ENCODE measurements around the gene TMPRSS5. TPM values are rescaled to one million over a fixed set of nuclear protein-coding genes. Genes with fewer than 3 reads are reported as not detected.

TMPRSS5 gene
- total and polyA plus RNA-seq, 10 donors = 0.42 to 1.7 (median 0.71) TPM

DNA sequence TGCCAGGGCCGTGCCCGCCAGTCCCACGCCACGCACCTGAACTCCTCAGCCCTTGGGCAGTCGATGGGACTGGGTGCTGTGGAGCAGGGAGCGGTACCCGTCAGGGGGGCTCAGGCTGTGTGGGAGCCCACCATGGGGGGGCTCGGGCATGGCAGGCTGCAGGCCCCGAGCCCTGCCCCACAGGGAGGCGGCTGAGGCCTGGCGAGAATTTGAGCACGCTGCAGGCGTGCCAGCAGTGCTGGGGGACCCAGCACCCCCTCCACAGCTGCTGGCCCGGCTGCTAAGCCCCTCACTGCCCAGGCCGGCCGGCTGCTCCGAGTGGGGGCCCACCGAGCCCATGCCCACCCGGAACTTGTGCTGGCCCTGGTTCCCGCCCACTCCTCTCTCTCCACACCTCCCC is 56.8 kb downstream of the TMPRSS5 start:
- no peak overlapping the region for H3K27ac ChIP-seq
- intact Hi-C loops (cut with DNase I; ENCODE audit: low total_unique reads) = no loop called here
- no peaks in the 10 kb centered on the region for H3K4me1 ChIP-seq
- DNase-seq = no peak
- no peaks in the 10 kb centered on the region for H3K36me3 ChIP-seq
- peaks cover 0 to 23% (median 6%) of the 10 kb centered on the region in 8 donors for H3K9me3 ChIP-seq
- 72 to 93% (median 89%) methylated on average over 2 to 20 of the region's 20 CpGs for WGBS, 5 donors
- H3K4me3 ChIP-seq = no peak overlapping the region
- H3K27me3 ChIP-seq (replicated peaks in 1 of 7) = no peaks in the 10 kb centered on the region
- TF ChIP-seq CTCF (IDR thresholded peaks at IDR 0.05 in 8 of 11, conservative IDR thresholded peaks at IDR 0.05 in 3 of 11) = no peak
- TF ChIP-seq POLR2AphosphoS5 (IDR thresholded peaks at IDR 0.05) = no peak
- no peak for TF ChIP-seq POLR2A (IDR thresholded peaks at IDR 0.05)

- no peak for DNase-seq
- 88 to 93% (median 91%) methylated on average over 4 of the region's 4 CpGs for WGBS, 5 donors
- Histone ChIP-seq H3K9me3 (peaks cover 0 to 23% (median 6%) of the 10 kb centered on the region in 8 donors), H3K4me3 (no peak overlapping the region), H3K27me3 (replicated peaks in 1 of 7) (no peaks in the 10 kb centered on the region), H3K4me1 (no peaks in the 10 kb centered on the region), H3K27ac (no peak overlapping the region), H3K36me3 (no peaks in the 10 kb centered on the region)
- TF ChIP-seq POLR2AphosphoS5 (IDR thresholded peaks at IDR 0.05) = no peak
- no peak for TF ChIP-seq POLR2A (IDR thresholded peaks at IDR 0.05)
- no peak for TF ChIP-seq CTCF (IDR thresholded peaks at IDR 0.05 in 8 of 11, conservative IDR thresholded peaks at IDR 0.05 in 3 of 11)
- intact Hi-C loops (cut with DNase I; ENCODE audit: low total_unique reads) = no loop called here
Measured at GRCh38 chr11:113647856-113648255, 58.3 kb downstream of the TMPRSS5 start.

GRCh38 chr11:113647108-113647507 is 59.0 kb downstream of the TMPRSS5 start:
- peaks cover 0 to 23% (median 6%) of the 10 kb centered on the region in 8 donors for H3K9me3 ChIP-seq
- intact Hi-C loops (cut with DNase I; ENCODE audit: low total_unique reads) = no loop called here
- H3K27ac ChIP-seq = no peak overlapping the region
- no peak for DNase-seq
- no peaks in the 10 kb centered on the region for H3K4me1 ChIP-seq
- no peak for TF ChIP-seq CTCF (IDR thresholded peaks at IDR 0.05 in 8 of 11, conservative IDR thresholded peaks at IDR 0.05 in 3 of 11)
- no peak for TF ChIP-seq POLR2AphosphoS5 (IDR thresholded peaks at IDR 0.05)
- no peaks in the 10 kb centered on the region for H3K27me3 ChIP-seq (replicated peaks in 1 of 7)
- 24 to 45% (median 38%) methylated on average over 3 of the region's 3 CpGs for WGBS, 5 donors
- H3K4me3 ChIP-seq = no peak overlapping the region
- no peaks in the 10 kb centered on the region for H3K36me3 ChIP-seq

- 82 to 90% (median 84%) methylated on average over 5 of the region's 5 CpGs for WGBS, 5 donors
Measured at GRCh38 chr11:113645593-113646349, 60.3 kb downstream of the TMPRSS5 start.

More at GRCh38 chr11:113645593-113646349, 60.3 kb downstream of the TMPRSS5 start:
- no peaks in the 10 kb centered on the region for H3K27me3 ChIP-seq (replicated peaks in 1 of 7)
- H3K36me3 ChIP-seq = no peaks in the 10 kb centered on the region
- TF ChIP-seq POLR2A (IDR thresholded peaks at IDR 0.05) (no peak), CTCF (IDR thresholded peaks at IDR 0.05 in 8 of 11, conservative IDR thresholded peaks at IDR 0.05 in 3 of 11) (no peak), POLR2AphosphoS5 (IDR thresholded peaks at IDR 0.05) (no peak)
- H3K4me3 ChIP-seq = no peak overlapping the region
- no peaks in the 10 kb centered on the region for H3K4me1 ChIP-seq
- no peak for DNase-seq
- intact Hi-C loops (cut with DNase I; ENCODE audit: low total_unique reads) = no loop called here
- peaks cover 0 to 19% (median 4%) of the 10 kb centered on the region in 8 donors for H3K9me3 ChIP-seq
- no peak overlapping the region for H3K27ac ChIP-seq

All from spleen (tissue), 11 donors.